ENCODE measurements around the gene TNFSF12.

DNA sequence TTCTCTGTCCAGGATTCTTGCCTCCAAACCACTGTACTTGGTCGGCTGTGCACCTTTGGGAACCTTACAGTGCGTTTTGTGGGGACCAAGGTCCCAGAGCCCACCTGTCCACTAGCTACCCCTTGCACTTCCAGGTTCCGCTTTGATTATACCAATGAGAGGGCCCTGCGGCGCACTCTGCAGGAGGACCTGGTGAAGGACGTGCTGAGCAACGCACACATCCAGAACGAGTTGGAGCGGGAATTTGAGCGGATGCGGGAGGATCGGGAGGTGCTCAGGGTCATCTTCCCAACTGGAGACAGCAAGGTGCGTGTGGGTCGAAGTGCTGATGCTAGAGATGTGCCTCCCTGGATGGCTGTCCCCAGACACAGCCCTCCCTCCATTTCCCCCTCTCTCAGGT is 45.9 kb upstream of the TNFSF12 start:
- TF ChIP-seq POLR2A (IDR thresholded peaks at IDR 0.05), result no peak
- TF ChIP-seq, protein P1, sequence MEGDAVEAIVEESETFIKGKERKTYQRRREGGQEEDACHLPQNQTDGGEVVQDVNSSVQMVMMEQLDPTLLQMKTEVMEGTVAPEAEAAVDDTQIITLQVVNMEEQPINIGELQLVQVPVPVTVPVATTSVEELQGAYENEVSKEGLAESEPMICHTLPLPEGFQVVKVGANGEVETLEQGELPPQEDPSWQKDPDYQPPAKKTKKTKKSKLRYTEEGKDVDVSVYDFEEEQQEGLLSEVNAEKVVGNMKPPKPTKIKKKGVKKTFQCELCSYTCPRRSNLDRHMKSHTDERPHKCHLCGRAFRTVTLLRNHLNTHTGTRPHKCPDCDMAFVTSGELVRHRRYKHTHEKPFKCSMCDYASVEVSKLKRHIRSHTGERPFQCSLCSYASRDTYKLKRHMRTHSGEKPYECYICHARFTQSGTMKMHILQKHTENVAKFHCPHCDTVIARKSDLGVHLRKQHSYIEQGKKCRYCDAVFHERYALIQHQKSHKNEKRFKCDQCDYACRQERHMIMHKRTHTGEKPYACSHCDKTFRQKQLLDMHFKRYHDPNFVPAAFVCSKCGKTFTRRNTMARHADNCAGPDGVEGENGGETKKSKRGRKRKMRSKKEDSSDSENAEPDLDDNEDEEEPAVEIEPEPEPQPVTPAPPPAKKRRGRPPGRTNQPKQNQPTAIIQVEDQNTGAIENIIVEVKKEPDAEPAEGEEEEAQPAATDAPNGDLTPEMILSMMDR (IDR thresholded peaks at IDR 0.05), result no peak
